ENCODE measurements around the gene SDC1.

Gene SDC1

DNA sequence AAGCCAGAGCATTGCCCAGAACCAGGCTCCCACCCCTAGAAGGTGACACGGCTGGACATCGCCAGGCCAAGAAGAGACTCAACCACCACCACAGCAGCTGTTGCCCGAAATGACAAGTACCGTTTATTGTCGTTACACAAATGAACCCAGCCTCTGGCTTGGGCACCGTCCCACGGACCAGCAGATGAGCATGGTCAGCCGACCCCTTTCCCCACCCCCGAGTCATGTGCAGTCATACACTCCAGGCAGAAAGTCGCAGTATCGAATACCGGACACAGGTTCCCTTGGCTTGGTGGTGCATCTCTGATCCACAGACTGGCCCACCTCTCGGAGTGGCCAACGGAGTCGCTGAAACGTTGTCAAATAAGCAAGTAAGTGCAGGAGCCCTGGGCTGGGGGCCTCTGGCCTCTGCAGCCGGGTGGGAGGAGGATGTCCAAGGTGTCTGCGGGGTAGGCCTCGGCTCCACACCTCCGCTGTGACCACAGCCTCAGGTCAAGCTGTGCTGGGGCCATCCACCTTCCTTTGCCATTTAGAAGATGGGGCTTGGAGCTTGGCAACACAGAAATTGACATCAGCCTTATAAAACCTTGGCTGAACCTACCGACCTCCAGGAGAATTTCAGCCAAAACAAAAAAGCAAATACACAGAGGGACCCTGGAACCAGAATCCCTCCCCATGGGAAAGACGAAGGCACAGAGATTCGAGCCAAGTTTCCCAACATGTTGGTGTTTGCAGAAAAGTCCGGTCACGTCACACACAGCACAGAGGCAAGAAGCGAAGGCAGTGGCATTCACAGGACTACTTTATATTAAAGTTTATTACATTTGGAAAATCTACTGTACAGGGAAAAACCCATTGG lies 24.0 kb downstream of the SDC1 start:
- H3K4me3 ChIP-seq (ENCODE audit: low read depth, low read length): no peak overlapping the region
- H3K9me3 ChIP-seq: no peaks in the 10 kb centered on the region
- TF ChIP-seq, protein P1, sequence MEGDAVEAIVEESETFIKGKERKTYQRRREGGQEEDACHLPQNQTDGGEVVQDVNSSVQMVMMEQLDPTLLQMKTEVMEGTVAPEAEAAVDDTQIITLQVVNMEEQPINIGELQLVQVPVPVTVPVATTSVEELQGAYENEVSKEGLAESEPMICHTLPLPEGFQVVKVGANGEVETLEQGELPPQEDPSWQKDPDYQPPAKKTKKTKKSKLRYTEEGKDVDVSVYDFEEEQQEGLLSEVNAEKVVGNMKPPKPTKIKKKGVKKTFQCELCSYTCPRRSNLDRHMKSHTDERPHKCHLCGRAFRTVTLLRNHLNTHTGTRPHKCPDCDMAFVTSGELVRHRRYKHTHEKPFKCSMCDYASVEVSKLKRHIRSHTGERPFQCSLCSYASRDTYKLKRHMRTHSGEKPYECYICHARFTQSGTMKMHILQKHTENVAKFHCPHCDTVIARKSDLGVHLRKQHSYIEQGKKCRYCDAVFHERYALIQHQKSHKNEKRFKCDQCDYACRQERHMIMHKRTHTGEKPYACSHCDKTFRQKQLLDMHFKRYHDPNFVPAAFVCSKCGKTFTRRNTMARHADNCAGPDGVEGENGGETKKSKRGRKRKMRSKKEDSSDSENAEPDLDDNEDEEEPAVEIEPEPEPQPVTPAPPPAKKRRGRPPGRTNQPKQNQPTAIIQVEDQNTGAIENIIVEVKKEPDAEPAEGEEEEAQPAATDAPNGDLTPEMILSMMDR (IDR thresholded peaks at IDR 0.05; ENCODE audit: low read depth, low read length): no peak
- DNase-seq: no peak
- peaks cover 4% of the 10 kb centered on the region; the same call in 1 of the 2 replicates for H3K36me3 ChIP-seq
- no peaks in the 10 kb centered on the region for H3K27me3 ChIP-seq
- H3K4me1 ChIP-seq: no peaks in the 10 kb centered on the region

DNA sequence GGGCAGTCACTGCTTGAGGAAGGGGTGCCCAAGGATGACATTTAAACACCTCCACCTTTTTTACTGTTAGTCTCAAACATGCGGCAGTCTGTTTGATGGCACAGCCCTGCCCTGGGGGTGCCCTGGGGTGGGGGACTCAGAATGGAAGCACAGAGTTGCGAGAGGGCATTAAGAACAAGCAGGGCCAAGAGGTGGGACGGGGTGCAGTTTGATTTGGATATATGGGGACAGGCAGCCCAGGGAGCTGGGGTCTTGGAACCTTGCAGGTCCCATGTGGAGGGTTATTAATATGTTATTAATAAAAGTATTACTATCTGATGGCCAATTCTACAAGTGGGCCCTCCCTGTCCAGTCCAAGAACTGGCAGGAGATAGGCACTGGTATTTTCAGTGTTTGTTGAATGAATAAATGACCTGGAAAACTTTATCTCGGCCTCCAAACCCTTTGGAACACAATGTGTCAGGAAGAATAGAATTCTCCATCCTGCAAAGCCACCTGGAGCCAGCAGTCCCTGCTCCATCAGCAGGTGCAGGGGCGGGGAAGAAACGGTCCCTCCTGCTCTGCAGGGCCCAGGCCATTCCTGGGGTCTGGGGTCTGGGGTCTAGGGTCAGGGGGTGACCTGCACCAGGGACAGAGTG lies 25.2 kb downstream of the SDC1 start:
- TF ChIP-seq, protein P1 (IDR thresholded peaks at IDR 0.05; ENCODE audit: low read depth, low read length): no peak
- no peaks in the 10 kb centered on the region for H3K9me3 ChIP-seq
- no peak for DNase-seq
- H3K4me1 ChIP-seq: no peaks in the 10 kb centered on the region
- H3K4me3 ChIP-seq (ENCODE audit: low read depth, low read length): no peak overlapping the region
- peaks cover 4% of the 10 kb centered on the region; the same call in 1 of the 2 replicates for H3K36me3 ChIP-seq
- no peaks in the 10 kb centered on the region for H3K27me3 ChIP-seq

DNA sequence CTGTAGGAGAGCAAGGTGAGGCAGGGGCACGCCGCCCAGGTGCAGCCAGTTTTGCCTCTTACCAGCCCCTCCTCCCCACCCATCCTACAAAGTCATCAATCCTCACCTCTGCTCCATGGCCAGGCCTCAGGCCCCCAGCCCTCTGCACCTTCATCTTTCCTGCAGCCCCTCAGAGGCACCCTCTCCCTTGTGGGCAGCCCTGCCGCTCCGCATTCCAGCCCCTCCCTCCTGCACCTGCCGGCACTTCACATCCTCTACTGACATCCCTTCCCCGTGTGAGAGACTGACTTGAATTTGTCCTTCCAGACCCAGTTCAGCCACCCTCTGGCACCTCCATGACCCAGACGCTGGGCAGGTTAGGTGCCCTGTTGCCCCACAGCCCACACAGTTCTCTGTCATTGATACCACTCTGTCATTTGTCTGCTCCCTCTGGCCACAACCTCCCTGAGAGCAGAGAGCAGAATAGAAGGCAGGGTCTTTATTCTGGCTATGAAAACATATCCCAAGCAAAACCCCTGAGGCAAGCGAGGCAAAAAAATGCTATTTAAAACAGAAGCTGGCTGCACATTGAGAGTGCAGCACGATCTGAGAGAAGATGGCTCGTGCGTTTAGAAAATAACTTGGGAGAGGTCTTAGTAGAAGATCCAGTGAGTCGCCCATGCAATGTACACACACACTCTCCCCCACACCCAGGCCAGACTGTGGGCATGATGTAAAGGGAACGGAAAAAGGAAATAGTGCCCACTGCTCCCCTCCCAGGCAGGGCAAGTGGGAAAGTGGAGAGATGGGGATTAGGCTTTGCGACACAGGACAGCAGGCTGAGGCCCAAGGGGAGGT lies 25.9 kb downstream of the SDC1 start:
- DNase-seq: no peak
- Histone ChIP-seq H3K4me3 (ENCODE audit: low read depth, low read length) (no peak overlapping the region), H3K4me1 (no peaks in the 10 kb centered on the region), H3K36me3 (peaks cover 4% of the 10 kb centered on the region; the same call in 1 of the 2 replicates), H3K27me3 (no peaks in the 10 kb centered on the region), H3K9me3 (no peaks in the 10 kb centered on the region)
- TF ChIP-seq, protein P1 (IDR thresholded peaks at IDR 0.05; ENCODE audit: low read depth, low read length): no peak

DNA sequence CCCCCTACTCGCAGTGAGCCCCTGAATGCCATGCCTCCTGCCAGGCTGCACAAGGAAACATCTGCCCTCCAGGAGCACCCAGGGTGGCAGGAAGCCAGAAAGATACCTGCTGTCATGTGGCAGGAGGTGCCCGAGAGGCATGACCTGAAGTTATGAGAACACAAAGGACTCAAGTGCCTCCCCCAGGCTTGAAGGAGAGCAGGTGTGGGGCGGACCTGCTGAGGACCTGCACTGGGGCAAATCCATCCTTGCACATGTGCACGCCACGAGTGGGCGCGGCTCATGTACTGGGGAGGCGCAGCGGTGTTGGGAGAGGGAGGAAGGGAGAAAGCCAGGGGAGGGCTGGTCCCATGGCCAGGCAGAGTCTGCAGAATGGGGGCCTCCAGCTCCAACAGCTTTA lies 26.9 kb downstream of the SDC1 start:
- H3K27me3 ChIP-seq: no peaks in the 10 kb centered on the region
- H3K36me3 ChIP-seq: peaks cover 4% of the 10 kb centered on the region; the same call in 1 of the 2 replicates
- no peak for DNase-seq
- no peaks in the 10 kb centered on the region for H3K4me1 ChIP-seq
- H3K9me3 ChIP-seq: no peaks in the 10 kb centered on the region
- no peak overlapping the region for H3K4me3 ChIP-seq (ENCODE audit: low read depth, low read length)
- TF ChIP-seq, protein P1 (IDR thresholded peaks at IDR 0.05; ENCODE audit: low read depth, low read length): no peak

DNA sequence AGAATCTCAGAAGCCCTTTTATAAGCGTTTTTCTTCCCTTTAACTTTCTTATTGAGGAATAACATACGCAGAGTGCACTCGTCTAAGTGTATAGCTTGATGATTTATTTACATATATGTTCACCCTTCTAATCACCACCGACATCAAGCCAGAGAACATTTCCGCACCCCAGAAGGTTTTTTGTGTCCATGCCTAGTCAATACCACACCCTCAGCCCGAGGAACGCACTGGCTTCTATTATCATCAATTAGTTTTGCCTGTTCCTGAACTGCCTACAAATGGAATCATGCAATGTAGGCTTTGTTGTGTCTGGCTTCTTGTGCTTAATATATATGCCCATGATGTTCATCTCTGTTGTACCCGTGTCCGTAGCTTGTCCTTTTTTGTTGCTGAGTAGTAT lies 27.7 kb downstream of the SDC1 start:
- Histone ChIP-seq H3K36me3 (no peaks in the 10 kb centered on the region), H3K9me3 (no peaks in the 10 kb centered on the region), H3K27me3 (no peaks in the 10 kb centered on the region), H3K4me1 (no peaks in the 10 kb centered on the region), H3K4me3 (ENCODE audit: low read depth, low read length) (no peak overlapping the region)
- TF ChIP-seq, protein P1 (IDR thresholded peaks at IDR 0.05; ENCODE audit: low read depth, low read length): no peak
- no peak for DNase-seq
